K562 (cell line): ENCODE measurements around the gene TMC6. TPM values are rescaled to one million over a fixed set of nuclear protein-coding genes. Genes with fewer than 3 reads are reported as not detected.

Source experiments
- ATAC-seq: fragments of 200-7000 bp; cut with Tn5 transposase; 3 replicates; pipeline ENCODE4 v1.9.1; 2020; ENCODE audit warnings: moderate library complexity
- BruUV-seq: library from RNA; stranded (reverse); fragments of 400-500 nt; replicated peaks from 2 replicates; lab custom pipeline; 2021; lab: Mats Ljungman, UMichigan
- CTCF ChIA-PET: fragments of 300-600 bp; formaldehyde crosslinking; extraction: SDS; loops from one replicate; lab custom pipeline; 2021; ENCODE audit warnings: low intra/inter-chr PET ratio; lab: Yijun Ruan, JAX
- POLR2A ChIA-PET: fragments of 300-600, 350-650 bp; sonication (Branson Sonifier 250); formaldehyde crosslinking; extraction: SDS; loops from one replicate; lab custom pipeline; 2021; ENCODE audit warnings: antibody characterized with exemption, inconsistent platforms; lab: Yijun Ruan, JAX
- DNase-seq, 4 experiments: peaks; one replicate each; pipeline versions ENCODE4 v3.0.0 to v3.0.0-alpha.2; 2011 to 2018; ENCODE audit warnings: low spot score in 3 of 4, mixed read lengths in 3 of 4; ENCODE audit errors: extremely low read depth in 1 of 4
- FAIRE-seq: peaks from 2 replicates; lab custom pipeline; 2011; peaks lifted over from hg19 to GRCh38; lab: Jason Lieb, UNC
- H2AFZ ChIP-seq: 2 replicates; pipeline ENCODE4 v1.6.0; 2011; ENCODE audit warnings: low read depth, low read length, control low read depth, inconsistent platforms
- H3K27ac ChIP-seq: fragments of 200-600 bp; 3 replicates; pipeline ENCODE4 v1.8.0; 2011; ENCODE audit warnings: low read depth, mild to moderate bottlenecking, control low read depth, inconsistent platforms, low read length, moderate library complexity, mixed read lengths; ENCODE audit errors: extremely low read depth
- H3K27me3 ChIP-seq, 2 experiments: fragments of 300-600 bp in 1 of 2; 2 replicates in 1 of 2; 3 replicates in 1 of 2; pipeline versions ENCODE4 v1.6.0 to v1.8.0; 2011; ENCODE audit warnings: inconsistent platforms in 2 of 2, low read length in 2 of 2, mild to moderate bottlenecking in 1 of 2, mixed read lengths in 1 of 2, moderate library complexity in 1 of 2; ENCODE audit not compliant: control insufficient read depth in 2 of 2, insufficient read depth in 2 of 2
- H3K36me3 ChIP-seq: fragments of 300-600 bp; 3 replicates; pipeline ENCODE4 v1.8.0; 2011; ENCODE audit warnings: mild to moderate bottlenecking, low read length, inconsistent platforms; ENCODE audit not compliant: control insufficient read depth, insufficient read depth
- H3K4me1 ChIP-seq, 2 experiments: fragments of 200-600 bp in 1 of 2; replicated peaks in 1 of 2; 2 replicates in 1 of 2; 3 replicates in 1 of 2; pipeline versions ENCODE4 v1.5.1 to v1.8.0; 2011; ENCODE audit warnings: inconsistent platforms in 2 of 2, low read length in 2 of 2, mild to moderate bottlenecking in 1 of 2, mixed read lengths in 1 of 2, moderate library complexity in 1 of 2; ENCODE audit not compliant: control insufficient read depth in 2 of 2, insufficient read depth in 2 of 2
- H3K4me2 ChIP-seq: 2 replicates; pipeline ENCODE4 v1.6.1; 2011; ENCODE audit warnings: low read length, control low read depth, inconsistent platforms, mixed read lengths; ENCODE audit not compliant: insufficient read depth
- H3K4me3 ChIP-seq: fragments of 200-600 bp; sonication (generic), shearing (Covaris generic); 2 replicates; pipeline ENCODE4 v1.5.1; 2016; ENCODE audit warnings: control low read depth, inconsistent platforms
- H3K79me2 ChIP-seq: fragments of 200-600 bp; 3 replicates; pipeline ENCODE4 v1.8.0; 2011; ENCODE audit warnings: low read length, inconsistent platforms; ENCODE audit not compliant: control insufficient read depth, insufficient read depth
- H3K9ac ChIP-seq, 2 experiments: 2 replicates each; pipeline versions ENCODE4 v1.6.0 to v1.6.1; 2011; ENCODE audit warnings: low read depth in 2 of 2, low read length in 2 of 2, control low read depth in 1 of 2, inconsistent platforms in 1 of 2, mild to moderate bottlenecking in 1 of 2, mixed read lengths in 1 of 2; ENCODE audit not compliant: insufficient read depth in 1 of 2
- H3K9me1 ChIP-seq: one replicate; pipeline ENCODE4 v1.6.0; 2011; ENCODE audit warnings: inconsistent platforms, mild to moderate bottlenecking, low read length, moderate library complexity; ENCODE audit not compliant: control insufficient read depth, insufficient read depth
- H3K9me3 ChIP-seq: replicated peaks from 2 replicates; pipeline ENCODE4 v1.5.1; 2011; ENCODE audit warnings: low read depth, low read length, inconsistent platforms; ENCODE audit not compliant: control insufficient read depth, insufficient read depth
- H4K20me1 ChIP-seq: replicated peaks from 2 replicates; pipeline ENCODE4 v1.6.1; 2011; ENCODE audit warnings: low read length, inconsistent platforms, mixed read lengths; ENCODE audit not compliant: control insufficient read depth, insufficient read depth
- HNRNPL ChIP-seq: fragments of 200-400 bp; formaldehyde crosslinking; IDR thresholded peaks from 2 replicates; pipeline ENCODE4 v1.6.1; 2017; ENCODE audit warnings: low read depth, mild to moderate bottlenecking, low read length
- KDM5B ChIP-seq: fragments of 200-600 bp; sonication (generic); IDR thresholded peaks from 2 replicates; pipeline ENCODE4 v1.6.1; 2012; ENCODE audit warnings: low read depth, mild to moderate bottlenecking, moderate library complexity, low read length, control low read depth, inconsistent platforms; ENCODE audit not compliant: insufficient replicate concordance
- NONO ChIP-seq, 2 experiments: fragments of 200-400 bp in 1 of 2; fragments of 450-650 bp in 1 of 2; formaldehyde crosslinking in 1 of 2; IDR thresholded peaks; 2 replicates each; pipeline ENCODE4 v1.6.1; 2017; ENCODE audit warnings: low read depth in 2 of 2, mild to moderate bottlenecking in 2 of 2, moderate library complexity in 2 of 2, low read length in 1 of 2
- PCBP1 ChIP-seq: fragments of 200-400 bp; formaldehyde crosslinking; IDR thresholded peaks from 2 replicates; pipeline ENCODE4 v1.6.1; 2018; ENCODE audit warnings: mild to moderate bottlenecking, low read depth, low read length; ENCODE audit not compliant: poor library complexity, severe bottlenecking
- SMC3 ChIP-seq: conservative IDR thresholded peaks from 2 replicates; pipeline ENCODE4 v1.6.1; 2011; ENCODE audit warnings: low read depth, low read length, improper control_type of control experiment; ENCODE audit not compliant: insufficient read depth
- SREBF1 ChIP-seq: fragments of 150-350 bp; IDR thresholded peaks from 2 replicates; pipeline ENCODE4 v1.6.1; 2014; ENCODE audit warnings: antibody characterized with exemption, low read depth, low read length, borderline replicate concordance
- TAF9B ChIP-seq: fragments of 450-650 bp; IDR thresholded peaks from 2 replicates; pipeline ENCODE4 v1.6.1; 2018; ENCODE audit warnings: mild to moderate bottlenecking; ENCODE audit not compliant: partially characterized antibody
- ZKSCAN8 ChIP-seq: fragments of 200-800 bp; sonication (Bioruptor generic); IDR thresholded peaks from 2 replicates; pipeline ENCODE4 v1.6.1; 2016; ENCODE audit warnings: missing genetic modification characterization, missing compliant biosample characterization
- ZNF785 ChIP-seq: fragments of 250-450 bp; sonication (Bioruptor Pico); IDR thresholded peaks from 2 replicates; pipeline ENCODE4 v1.4.0; 2020; ENCODE audit warnings: mild to moderate bottlenecking
- WGBS: fragments of 100-300 bp; shearing (Covaris generic); methylation state at CpG from one replicate; pipeline ENCODE4 v1.1.6; 2016; ENCODE audit warnings: low coverage, mixed read lengths; ENCODE audit not compliant: insufficient coverage; ENCODE audit errors: missing lambda C conversion rate; 5-methylcytosine and 5-hydroxymethylcytosine counted together
- in situ Hi-C: fragments of 300-500 bp; cut with MboI; formaldehyde crosslinking; loops from 4 replicates; pipeline ENCODE4 v1.15.0; 2018; ENCODE audit warnings: inconsistent platforms, mixed read lengths
- intact Hi-C: fragments of 100-400 bp; cut with micrococcal nuclease; formaldehyde crosslinking; loops from 2 replicates; pipeline ENCODE4 v1.14.2; 2022
- polyA plus RNA-seq, 8 experiments: library from polyadenylated mRNA; depleted of rRNA in 4 of 8; stranded (reverse) in 5 of 8; unstranded in 3 of 8; fragments of >200 nt; fragmentation: Nextera tagmentation in 2 of 8; fragmentation: Illumina TruSeq in 1 of 8; extraction: Ambion mirVana in 2 of 8; extraction: Trizol in 1 of 8; gene quantifications; 2 replicates each; pipeline versions ENCODE4 v1.2.1 to v1.2.3, GENCODE V29; 2011 to 2014; ENCODE audit warnings: inconsistent platforms in 1 of 8, missing spikeins in 1 of 8
- total RNA-seq, 7 experiments: library from RNA; depleted of rRNA in 6 of 7; stranded (reverse); fragments of >200 nt in 6 of 7; fragmentation: Illumina TruSeq in 2 of 7; extraction: Trizol in 2 of 7; gene quantifications; 2 replicates each; pipeline versions ENCODE4 v1.2.1 to v1.2.3, GENCODE V29; 2011 to 2021; ENCODE audit warnings: low replicate concordance in 1 of 7
- TF ChIP-seq, protein P1 (sequence below): sonication (generic); formaldehyde crosslinking; IDR thresholded peaks from 2 replicates; pipeline ENCODE4 v1.9.0; 2022; ENCODE audit warnings: mild to moderate bottlenecking, missing genetic modification reagents
- TF ChIP-seq, protein P2 (sequence below): fragments of 250-450 bp; sonication (Bioruptor Pico); IDR thresholded peaks from 2 replicates; pipeline ENCODE4 v1.8.0; 2022; ENCODE audit warnings: moderate library complexity, mild to moderate bottlenecking, inconsistent platforms
- TF ChIP-seq, protein P3 (sequence below): fragments of 200-800 bp; sonication (Bioruptor generic); IDR thresholded peaks from 2 replicates; pipeline ENCODE4 v1.6.1; 2017; ENCODE audit warnings: missing genetic modification characterization, missing compliant biosample characterization
- TF ChIP-seq, protein P4 (sequence below): fragments of 250-450 bp; sonication (Bioruptor Pico); IDR thresholded peaks from 2 replicates; pipeline ENCODE4 v1.4.0; 2020; ENCODE audit warnings: mild to moderate bottlenecking, moderate library complexity

TMC6 gene
- total and polyA plus RNA-seq, 9 of the 15 experiments (the other 6 are each of a cell fraction or from before 2014, with no cell fraction given) = 4.1 to 351 (median 66.9) TPM

DNA sequence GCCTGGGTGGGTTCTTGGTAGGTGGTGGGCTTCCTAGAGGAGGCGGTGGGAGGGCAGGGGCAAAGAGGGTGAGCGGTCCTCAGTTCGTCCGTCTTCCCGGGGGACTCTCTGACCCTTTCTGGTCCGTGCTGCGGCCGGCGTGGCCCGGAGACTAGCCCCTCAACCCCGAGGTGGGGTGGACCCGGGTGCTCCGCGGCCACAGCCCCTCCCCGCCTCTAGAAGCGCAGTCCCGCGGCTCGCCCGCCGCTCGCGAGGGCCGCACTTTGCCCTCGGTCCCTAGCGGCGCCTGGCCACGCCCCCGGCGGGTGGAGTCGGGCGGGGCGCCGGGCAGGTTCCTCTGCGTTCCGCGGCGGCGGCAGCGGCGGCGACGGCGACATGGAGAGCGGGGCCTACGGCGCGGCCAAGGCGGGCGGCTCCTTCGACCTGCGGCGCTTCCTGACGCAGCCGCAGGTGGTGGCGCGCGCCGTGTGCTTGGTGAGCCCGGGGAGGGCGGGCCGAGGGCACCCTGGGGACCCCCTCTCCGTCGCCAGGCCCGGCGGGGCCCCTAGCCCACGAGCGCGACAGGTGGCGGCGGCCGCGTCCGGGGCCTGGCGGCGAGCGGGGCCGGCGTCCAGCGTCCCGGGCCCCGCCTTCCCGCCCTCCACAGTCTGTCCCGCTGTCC, 39.8 kb upstream of the TMC6 start, which contains the start of gene SYNGR2:
SYNGR2 (plus strand) TSS at position 340 of the 661 bp plus-strand sequence; CDS start at position 376, 36 bp downstream.
- intact Hi-C loops = loop anchor here (5.0 kb wide), 1 partner anchor 41 kb away; the partner anchor contains the start of gene TMC6
- DNase-seq = peak; percentile 94 to 95 (median 94)
- ATAC-seq = peak; percentile 86
- ChIA-PET POLR2A (interaction anchor here (0.6 kb wide), 1 partner anchor 700 kb away, joined by 3 read pairs; no protein-coding TSS in a partner anchor), CTCF (no interaction called here)
- peak within 1 kb of the TSS; percentile 89 for H3K4me2 ChIP-seq
- peaks cover 42% of the 10 kb centered on the region; the same call in 2 of the 3 replicates for H3K36me3 ChIP-seq
- peaks cover 5% of the 10 kb centered on the region for H3K9me1 ChIP-seq
- peaks cover 13% of the 10 kb centered on the region for H4K20me1 ChIP-seq
- peaks cover 16 to 65% of the 10 kb centered on the region in 2 experiments; a peak in 4 of 5 replicates for H3K4me1 ChIP-seq
- in situ Hi-C loops = no loop called here
- peak; percentile 78 for FAIRE-seq
- 5% methylated on average over 18 of the region's 84 CpGs for WGBS
- H3K27ac ChIP-seq = peak within 1 kb of the TSS; percentile 83
- H3K27me3 ChIP-seq = no peaks in the 10 kb centered on the region
- peak within 1 kb of the TSS; percentile 92 for H3K4me3 ChIP-seq
- peak within 1 kb of the TSS; percentile 72 to 97 for H3K9ac ChIP-seq
- H3K79me2 ChIP-seq = peaks cover 38% of the 10 kb centered on the region
- BruUV-seq = no TSS peak
- peak within 1 kb of the TSS; percentile 91 for H2AFZ ChIP-seq
- no peaks in the 10 kb centered on the region for H3K9me3 ChIP-seq
- TF ChIP-seq TAF9B = no peak
- no peak for TF ChIP-seq ZNF785 (CRISPR knock-in tag)
- no peak for TF ChIP-seq KDM5B
- no peak for TF ChIP-seq SREBF1
- peak in 1 of 2 experiments; percentile 91; a peak in 3 of 4 replicates for TF ChIP-seq NONO (IDR thresholded peaks at IDR 0.05; ENCODE audit: low read depth in 2 of 2, low read length in 1 of 2)
- peak; percentile 35 for TF ChIP-seq PCBP1
- TF ChIP-seq, protein P1, sequence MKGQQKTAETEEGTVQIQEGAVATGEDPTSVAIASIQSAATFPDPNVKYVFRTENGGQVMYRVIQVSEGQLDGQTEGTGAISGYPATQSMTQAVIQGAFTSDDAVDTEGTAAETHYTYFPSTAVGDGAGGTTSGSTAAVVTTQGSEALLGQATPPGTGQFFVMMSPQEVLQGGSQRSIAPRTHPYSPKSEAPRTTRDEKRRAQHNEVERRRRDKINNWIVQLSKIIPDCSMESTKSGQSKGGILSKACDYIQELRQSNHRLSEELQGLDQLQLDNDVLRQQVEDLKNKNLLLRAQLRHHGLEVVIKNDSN (CRISPR knock-in tag) = no peak
- TF ChIP-seq, protein P2, sequence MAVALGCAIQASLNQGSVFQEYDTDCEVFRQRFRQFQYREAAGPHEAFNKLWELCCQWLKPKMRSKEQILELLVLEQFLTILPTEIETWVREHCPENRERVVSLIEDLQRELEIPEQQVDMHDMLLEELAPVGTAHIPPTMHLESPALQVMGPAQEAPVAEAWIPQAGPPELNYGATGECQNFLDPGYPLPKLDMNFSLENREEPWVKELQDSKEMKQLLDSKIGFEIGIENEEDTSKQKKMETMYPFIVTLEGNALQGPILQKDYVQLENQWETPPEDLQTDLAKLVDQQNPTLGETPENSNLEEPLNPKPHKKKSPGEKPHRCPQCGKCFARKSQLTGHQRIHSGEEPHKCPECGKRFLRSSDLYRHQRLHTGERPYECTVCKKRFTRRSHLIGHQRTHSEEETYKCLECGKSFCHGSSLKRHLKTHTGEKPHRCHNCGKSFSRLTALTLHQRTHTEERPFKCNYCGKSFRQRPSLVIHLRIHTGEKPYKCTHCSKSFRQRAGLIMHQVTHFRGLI (CRISPR knock-in tag) = no peak
- TF ChIP-seq, protein P3, sequence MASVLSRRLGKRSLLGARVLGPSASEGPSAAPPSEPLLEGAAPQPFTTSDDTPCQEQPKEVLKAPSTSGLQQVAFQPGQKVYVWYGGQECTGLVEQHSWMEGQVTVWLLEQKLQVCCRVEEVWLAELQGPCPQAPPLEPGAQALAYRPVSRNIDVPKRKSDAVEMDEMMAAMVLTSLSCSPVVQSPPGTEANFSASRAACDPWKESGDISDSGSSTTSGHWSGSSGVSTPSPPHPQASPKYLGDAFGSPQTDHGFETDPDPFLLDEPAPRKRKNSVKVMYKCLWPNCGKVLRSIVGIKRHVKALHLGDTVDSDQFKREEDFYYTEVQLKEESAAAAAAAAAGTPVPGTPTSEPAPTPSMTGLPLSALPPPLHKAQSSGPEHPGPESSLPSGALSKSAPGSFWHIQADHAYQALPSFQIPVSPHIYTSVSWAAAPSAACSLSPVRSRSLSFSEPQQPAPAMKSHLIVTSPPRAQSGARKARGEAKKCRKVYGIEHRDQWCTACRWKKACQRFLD (CRISPR knock-in tag) = no peak
- TF ChIP-seq HNRNPL = peak; percentile 64; the same call in 1 of the 2 replicates
- TF ChIP-seq, protein P4, sequence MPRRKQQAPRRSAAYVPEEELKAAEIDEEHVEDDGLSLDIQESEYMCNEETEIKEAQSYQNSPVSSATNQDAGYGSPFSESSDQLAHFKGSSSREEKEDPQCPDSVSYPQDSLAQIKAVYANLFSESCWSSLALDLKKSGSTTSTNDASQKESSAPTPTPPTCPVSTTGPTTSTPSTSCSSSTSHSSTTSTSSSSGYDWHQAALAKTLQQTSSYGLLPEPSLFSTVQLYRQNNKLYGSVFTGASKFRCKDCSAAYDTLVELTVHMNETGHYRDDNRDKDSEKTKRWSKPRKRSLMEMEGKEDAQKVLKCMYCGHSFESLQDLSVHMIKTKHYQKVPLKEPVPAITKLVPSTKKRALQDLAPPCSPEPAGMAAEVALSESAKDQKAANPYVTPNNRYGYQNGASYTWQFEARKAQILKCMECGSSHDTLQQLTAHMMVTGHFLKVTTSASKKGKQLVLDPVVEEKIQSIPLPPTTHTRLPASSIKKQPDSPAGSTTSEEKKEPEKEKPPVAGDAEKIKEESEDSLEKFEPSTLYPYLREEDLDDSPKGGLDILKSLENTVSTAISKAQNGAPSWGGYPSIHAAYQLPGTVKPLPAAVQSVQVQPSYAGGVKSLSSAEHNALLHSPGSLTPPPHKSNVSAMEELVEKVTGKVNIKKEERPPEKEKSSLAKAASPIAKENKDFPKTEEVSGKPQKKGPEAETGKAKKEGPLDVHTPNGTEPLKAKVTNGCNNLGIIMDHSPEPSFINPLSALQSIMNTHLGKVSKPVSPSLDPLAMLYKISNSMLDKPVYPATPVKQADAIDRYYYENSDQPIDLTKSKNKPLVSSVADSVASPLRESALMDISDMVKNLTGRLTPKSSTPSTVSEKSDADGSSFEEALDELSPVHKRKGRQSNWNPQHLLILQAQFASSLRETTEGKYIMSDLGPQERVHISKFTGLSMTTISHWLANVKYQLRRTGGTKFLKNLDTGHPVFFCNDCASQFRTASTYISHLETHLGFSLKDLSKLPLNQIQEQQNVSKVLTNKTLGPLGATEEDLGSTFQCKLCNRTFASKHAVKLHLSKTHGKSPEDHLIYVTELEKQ (CRISPR knock-in tag) = no peak
- TF ChIP-seq ZKSCAN8 = no peak
- 0 out of 2 replicates have a peak, but pooled peaks have one; percentile 10 for TF ChIP-seq SMC3
